ENCODE data around the gene SETBP1.

The SETBP1 gene

GRCh38 chr18:44841752-44842587, 161.3 kb downstream of the SETBP1 start:
- no peak for DNase-seq (ENCODE audit: low read depth)

DNA sequence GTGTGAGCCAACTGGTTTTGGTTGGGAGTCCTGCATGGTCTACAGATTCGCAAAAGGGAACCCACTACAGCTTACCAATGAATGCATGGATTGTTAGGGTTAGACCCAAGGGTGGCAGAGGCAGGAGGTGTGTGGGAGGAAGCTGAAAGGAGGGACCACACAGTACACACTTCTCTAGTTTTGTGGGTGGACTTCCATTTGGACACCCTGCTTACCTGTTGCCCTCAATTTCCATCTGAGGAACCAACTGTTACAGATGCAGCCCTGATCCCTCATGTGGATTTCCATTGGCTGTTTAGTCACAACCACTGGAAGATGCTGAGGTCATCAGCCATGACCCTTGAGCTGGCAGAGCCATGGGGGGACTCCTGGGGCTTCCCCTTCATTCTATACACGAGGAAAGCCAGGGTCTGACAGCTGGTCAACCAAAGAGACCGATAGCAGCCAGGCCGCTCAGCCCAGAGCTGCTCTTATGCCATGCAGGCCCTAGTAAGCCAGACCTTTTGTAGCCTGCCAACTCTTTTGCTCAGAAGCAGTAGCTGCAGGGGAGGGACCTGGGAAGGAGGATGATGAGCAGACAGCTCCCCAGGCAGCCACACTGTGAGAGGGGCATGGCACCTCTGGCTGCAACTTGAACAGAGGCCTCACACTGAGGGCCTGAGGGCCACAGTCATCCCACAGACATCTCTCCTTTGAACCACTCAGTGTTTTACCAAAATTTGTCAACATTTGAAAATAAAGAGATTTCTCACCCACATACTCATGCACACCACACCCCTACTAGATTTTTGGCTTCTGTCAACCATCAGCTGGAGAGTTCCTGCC, 162.1 kb downstream of the SETBP1 start:
- DNase-seq (ENCODE audit: low read depth), result no peak

GRCh38 chr18:44844486-44844885, 163.8 kb downstream of the SETBP1 start:
- no peak for DNase-seq (ENCODE audit: low read depth)

DNA sequence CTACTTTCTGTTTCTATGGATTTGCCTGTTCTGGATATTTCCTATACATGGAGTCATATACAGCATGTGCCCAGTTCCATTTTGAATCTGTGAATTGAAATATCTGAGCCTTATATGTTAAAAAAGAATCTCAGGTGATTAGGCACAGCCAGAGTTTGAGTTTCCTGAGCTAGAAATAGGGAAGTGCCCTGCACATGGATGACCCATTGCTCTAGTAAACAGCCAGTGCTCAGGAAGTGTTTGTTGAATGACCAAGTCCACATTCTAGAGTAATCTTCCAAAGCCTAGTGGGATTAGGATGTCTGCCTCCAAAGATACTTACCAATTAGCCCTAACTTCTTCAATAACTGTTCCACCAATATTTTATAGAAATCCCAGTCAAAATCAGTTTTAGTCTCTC, 165.8 kb downstream of the SETBP1 start:
- no peak for DNase-seq (ENCODE audit: low read depth)

- no peak for DNase-seq (ENCODE audit: low read depth)
Observed at GRCh38 chr18:44848644-44849335, 168.1 kb downstream of the SETBP1 start.

- DNase-seq (ENCODE audit: low read depth), result no peak
Observed at GRCh38 chr18:44849361-44849760, 168.7 kb downstream of the SETBP1 start.

DNA sequence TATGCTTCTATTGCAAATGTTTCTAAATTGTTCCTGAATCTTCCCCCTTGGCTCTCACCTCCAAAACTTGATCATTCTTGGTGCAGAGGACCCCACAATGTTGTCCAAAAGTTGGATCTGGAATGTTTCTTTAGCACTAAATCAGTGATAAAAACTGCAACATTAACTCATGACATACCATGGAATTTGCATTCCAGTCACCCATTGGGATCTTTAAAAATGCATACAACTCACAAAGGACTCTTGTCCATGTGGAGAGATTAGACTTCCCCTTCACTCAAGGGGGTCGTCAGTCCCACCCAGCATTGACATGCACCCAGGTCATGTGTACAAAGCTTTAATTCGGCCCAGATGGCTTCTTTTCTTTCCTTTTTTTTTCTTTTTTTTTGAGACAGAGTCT, 169.3 kb downstream of the SETBP1 start:
- DNase-seq (ENCODE audit: low read depth), result no peak

GRCh38 chr18:44851856-44852621, 171.4 kb downstream of the SETBP1 start:
- DNase-seq (ENCODE audit: low read depth), result no peak

DNA sequence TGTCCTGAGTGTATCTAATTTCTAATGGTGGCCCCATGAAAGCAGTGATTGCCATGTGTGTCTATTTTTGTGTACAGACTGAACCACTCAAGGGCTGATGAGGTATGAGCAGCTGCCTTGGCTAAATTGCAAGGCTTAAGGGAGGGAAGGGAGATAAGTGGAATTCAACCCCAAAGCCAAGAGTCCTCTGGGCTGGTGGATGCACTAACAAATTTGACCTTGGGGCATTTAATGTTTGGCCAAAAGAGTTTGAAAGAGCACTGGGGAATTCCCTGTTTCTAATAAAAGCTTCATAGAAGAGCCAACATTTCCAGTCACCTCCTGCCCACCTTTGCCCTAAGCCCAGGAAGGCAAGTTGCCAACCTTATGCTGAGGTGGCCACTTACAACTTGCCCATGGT, 172.1 kb downstream of the SETBP1 start:
- DNase-seq (ENCODE audit: low read depth), result no peak

GRCh38 chr18:44853430-44853829, 172.7 kb downstream of the SETBP1 start:
- no peak for DNase-seq (ENCODE audit: low read depth)

- no peak for DNase-seq (ENCODE audit: low read depth)
Observed at GRCh38 chr18:44855681-44856080, 175.0 kb downstream of the SETBP1 start.

GRCh38 chr18:44856157-44856556, 175.5 kb downstream of the SETBP1 start:
- no peak for DNase-seq (ENCODE audit: low read depth)

GRCh38 chr18:44857081-44857480, 176.4 kb downstream of the SETBP1 start:
- DNase-seq (ENCODE audit: low read depth), result no peak

DNA sequence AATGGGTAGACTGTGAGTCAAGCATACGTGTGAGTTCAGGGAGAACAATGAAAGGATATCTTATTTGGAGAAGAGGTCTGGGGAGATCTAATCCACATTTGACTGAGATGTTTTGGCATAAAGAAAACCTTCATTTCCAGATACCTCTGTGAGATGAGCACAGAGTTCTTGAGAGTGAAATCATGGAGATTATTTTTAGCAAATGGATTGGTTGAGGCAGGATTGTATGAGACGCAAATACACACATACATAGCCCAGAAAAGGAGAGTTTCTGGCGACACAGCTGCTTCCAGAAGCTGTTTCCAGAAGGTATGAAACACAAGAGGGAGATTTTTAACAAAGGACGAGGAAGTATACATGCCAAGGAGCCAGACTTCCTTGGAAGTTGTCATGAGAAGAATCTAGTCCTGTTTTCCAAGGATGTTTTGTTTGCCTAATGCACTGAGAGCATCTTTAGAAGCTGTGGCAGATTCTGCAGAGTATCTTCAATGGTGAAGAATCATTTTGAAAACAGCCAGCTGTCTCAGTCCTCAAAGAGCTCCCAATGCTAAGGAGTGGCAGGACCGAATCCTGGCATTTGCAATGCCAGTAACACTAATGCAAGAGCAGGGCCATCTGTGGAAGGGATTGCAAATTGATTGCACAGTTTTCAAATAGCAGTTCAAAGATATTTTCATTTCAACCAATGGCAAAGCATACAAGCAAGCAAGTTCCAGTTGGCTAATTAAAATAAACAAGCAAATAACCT, 177.2 kb downstream of the SETBP1 start:
- no peak for DNase-seq (ENCODE audit: low read depth)

DNA sequence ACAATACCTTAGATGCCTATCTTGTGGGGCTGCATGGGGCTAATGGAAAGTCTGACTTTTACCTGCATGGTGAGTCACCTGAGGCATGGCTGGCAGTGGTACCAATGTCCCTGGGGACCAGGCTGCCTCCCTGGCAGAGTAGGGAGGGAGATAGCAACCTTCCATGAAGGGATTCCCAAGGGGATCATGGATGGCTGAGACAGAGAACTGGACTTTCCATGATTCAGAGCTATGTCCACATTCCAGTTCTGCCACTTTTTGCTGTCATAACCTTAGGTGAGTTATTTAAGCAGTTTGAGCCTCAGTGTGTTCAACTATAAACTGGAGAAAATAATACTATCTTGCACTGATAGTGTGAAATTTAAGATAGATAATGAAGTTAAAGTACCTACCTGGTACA, 178.6 kb downstream of the SETBP1 start:
- no peak for DNase-seq (ENCODE audit: low read depth)

GRCh38 chr18:44859751-44860439, 179.2 kb downstream of the SETBP1 start:
- no peak for DNase-seq (ENCODE audit: low read depth)

- no peak for DNase-seq (ENCODE audit: low read depth)
Observed at GRCh38 chr18:44862112-44862511, 181.4 kb downstream of the SETBP1 start.

DNA sequence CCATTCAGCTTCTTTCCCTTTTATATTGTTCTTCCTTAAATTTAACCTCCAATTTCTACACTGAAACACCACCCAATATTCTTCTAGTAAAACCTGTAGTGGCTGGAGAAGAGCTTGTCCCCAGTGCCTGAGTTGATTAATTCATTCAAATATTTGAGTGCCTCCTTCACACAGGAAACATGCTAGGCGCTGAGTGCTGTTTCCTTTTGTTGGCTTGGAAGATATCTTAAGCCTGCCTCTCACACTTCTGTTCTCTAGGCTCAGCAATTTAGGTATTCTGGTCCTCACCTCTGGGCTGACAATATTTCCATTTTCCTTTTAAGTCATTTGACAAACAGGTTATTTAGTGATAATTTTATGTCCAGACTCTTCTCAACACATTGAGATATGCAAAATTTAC, 185.4 kb downstream of the SETBP1 start:
- DNase-seq (ENCODE audit: low read depth), result no peak

- DNase-seq (ENCODE audit: low read depth), result no peak
Observed at GRCh38 chr18:44869533-44869932, 188.8 kb downstream of the SETBP1 start.

DNA sequence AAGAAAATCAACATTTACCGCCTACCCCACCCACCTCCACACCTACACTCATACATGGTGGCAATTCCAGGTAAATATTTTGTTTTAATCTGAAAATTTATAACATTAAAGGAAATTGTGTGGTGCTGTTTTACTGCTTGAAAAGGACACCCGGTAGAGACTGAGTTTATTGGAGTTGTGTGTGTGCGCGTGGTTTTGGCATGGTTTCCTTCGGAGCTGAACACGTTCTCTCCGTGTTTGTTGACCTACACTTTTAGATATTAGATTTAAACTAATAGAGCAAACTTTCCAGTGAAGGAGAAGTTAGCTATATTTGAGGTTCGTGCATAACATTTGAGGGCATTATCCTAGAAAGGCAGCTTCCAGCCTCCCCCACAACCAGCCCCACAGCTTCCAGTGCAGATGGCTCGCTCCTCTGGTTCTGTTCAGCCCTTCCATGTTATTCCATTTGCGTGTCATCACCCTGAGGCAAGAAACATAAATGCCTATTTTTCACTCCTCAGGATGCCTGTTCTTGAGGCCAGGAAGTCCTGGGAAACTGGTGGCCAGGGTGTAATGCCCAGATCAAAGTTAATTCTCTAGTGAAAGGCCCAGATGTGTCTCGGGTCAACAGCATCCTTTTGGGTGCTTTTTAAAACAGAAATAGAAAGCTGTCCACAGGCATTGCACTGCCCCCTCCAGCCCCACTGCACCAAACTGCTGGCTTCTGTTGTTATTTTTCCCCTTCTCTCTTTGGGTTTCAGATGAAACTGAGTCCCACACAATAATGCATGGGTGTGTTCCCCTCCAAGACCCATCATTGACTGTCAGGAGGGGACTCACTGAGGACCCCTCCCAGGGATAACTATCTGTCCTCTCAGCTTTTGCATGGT, 190.2 kb downstream of the SETBP1 start:
- no peak for DNase-seq (ENCODE audit: low read depth)
